HG03060 (cell line): ENCODE results near the gene TUSC2.

ENCODE experiments used
- ATAC-seq: cut with Tn5 transposase; IDR thresholded peaks from one replicate; pipeline ENCODE4 v1.9.1; 2021; ENCODE audit warnings: low read depth, moderate number of reproducible peaks; ENCODE audit not compliant: unreplicated experiment

The TUSC2 gene

DNA sequence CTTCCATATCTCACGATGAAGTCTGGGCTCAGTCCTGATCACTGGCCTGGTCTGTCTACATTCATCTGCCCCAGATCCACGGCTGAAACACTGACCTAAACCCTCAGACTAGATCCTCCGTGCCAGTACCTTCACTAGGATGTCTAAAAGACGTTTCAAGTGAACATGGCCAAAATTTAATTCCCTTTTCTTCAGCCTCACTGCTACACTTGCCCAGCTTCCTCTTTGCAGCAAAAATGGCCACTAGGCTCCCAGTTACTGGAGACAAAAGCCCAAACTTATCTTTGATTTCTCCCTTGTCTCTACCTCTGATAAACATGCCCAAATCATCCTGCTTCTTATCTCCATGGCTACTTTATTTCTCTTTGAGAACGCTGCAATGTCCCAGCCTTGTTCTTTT is 10.9 kb upstream of the TUSC2 start:
- no peak for ATAC-seq

DNA sequence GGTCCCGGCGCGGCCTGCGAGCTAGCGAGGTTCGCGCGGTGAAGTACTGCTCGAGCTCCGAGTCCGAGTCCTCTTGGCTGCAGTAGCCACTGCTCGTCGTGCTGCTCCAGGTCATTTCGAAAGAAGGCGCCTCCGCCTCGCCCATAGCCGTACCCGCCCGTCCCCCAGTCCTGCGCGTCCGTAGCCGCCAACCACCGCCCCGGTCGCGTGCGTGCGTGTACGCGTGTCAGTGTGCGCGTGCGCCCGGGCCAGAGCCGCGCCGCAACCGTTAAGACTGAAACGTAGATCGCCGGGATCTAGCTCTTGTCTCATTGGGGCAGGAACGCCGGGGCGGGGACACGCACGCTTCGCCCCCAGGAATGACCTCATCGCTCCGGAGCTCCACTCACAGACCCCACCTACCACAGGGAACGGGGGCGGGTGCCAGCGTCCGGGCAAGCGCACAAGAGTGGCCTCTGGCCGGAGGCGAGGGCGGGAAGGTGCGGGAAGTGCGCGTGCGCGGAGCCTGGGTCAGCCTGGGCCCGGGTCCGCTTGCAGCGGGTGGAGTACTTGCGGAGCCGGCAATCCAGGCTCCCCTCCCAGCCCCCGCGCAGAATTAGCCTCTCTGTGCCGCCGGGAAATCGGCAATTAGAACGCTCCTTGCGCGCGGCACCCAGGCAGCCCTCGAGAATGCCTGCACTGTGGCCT is 9.3 kb upstream of the TUSC2 start:
- peak; percentile 66 for ATAC-seq

DNA sequence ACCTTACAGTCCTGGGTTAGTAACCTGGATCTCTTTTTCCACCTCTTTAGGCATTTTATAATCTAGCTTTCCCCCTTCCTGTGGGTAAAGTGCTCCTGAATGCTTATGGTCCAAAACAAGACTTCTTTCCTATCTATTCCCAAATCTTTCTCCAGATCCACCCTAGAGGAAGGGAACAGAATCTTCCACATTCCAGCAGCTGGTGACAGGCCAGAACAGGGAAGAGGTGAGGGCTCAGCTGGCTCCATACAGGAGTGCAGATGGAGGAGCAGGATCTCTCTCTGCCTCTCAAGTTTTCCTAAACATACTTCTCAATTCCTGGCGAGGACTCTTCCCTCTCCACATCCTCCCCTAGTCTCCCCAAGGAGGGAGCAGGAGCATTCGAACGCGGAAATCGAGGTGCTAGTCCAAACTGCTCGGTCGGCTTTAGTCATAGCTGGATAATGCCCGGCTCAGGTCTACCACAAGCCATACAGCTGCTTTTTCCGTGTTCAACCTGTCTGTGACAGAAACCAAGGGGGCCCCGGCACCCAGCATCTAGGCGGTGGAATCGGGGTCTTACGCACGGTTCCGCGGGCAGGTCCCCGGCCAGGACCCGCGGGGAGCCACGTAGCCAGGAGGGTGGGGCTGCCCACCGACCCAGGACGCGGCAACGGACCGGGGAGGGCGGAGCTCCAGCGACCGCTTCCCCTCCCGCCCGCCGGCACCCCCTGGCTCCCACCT is 8.6 kb upstream of the TUSC2 start:
- ATAC-seq: peak; percentile 15

DNA sequence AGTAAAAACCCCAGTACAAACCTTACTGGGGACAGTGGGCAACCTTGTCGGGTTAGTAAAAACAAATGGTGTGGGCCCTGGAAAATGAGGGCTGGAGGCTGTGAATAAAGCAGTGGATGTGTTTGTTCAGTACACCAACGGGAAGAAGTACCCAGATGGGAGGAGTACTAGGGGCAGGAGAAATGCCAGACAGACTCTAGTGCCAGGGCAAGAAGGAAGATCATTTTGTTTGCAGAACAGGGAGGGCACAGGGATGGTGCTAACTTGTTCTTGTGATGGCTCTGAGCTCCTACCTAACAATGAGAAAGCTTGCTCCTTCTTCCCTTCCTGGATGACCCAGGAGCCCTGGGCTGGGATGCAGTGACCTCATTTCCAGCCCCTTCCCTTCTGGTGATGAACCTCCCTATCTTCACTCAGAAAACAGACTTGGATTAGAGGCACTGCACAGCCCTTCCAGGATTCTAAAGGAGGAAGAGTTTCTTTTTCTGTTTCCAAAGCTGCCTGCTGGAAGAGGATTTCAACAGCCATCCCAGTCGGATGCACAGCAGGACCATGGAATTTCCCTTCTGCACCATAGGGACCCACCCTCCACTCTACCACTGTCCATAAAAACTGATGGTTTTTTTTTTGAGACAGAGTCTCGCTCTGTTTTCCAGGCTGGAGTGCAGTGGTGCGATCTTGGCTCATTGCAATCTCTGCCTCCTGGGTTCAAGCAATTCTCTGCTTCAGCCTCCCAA is 6.5 kb upstream of the TUSC2 start:
- no peak for ATAC-seq

DNA sequence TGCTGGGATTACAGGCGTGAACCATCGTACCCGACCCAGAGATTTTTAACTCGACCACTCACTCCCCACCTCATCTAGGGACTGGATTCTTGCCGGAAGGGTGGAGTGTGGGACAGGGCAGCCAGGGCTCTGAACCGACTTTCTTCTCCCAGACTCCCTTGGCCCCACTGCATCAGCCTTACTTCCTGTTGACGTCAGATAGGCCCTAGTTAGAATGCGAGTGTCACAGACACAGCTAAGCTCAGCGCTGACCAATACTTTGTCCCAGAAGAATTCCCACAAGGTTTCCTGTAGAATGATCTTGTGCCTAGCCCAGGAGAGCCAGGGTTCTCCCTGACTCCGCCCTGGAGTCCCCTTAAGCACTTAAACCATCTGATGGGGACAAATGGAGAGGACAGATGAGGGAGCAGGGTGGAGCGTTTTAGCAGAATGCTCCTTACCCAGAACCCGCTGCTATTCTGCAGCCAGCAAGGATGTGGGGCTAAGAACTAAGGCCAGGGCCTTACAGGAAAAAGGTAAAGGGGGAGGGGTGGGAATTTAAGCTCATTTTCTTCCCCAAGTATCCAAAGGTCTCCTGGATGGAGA is 5.8 kb upstream of the TUSC2 start:
- no peak for ATAC-seq

DNA sequence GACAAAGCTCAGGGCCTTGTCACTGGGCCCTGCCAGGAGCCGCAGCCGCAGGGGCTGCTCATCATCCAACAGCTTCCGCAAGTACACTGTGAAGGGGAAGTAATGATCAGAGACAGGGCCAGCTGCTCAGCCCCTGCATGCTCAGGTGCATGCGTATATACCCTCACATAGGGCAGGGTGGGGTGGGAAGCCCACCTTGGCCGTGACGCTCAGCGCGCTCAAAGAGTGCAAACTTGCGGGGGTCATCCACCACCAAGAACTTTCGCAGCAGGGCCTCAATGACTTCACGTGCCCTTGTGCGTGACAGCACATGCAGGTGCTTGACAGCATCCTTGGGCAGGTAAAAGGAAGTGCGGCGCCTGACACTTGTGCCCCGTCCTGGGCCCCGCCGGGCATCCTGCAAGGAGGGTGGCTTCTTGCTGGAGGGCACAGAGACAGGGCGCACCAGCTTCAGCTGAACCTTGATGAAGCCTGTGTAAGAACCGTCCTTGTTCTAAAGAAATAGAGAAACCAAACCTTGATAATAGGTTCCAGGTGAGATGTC is 3.4 kb upstream of the TUSC2 start:
- ATAC-seq: no peak

DNA sequence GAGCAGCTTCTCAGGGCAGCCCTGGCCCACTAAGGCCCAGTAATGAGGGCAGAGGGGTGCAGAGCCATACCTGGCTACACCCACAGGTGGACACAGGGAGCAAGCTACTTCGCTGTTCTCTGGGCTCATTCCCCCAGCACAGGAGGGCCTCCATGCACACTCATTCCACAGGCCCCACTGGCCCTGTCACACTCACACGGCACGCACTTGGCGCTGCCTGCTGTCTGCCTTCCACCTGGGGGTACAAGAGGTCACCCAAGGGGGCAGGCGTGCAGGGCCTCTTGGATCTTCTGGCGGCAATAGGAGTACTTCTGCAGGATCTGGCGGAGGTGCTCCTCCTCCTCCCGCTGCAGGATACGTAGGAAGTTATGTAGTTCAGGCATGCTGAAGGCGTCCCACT is 2.3 kb upstream of the TUSC2 start:
- ATAC-seq: no peak

DNA sequence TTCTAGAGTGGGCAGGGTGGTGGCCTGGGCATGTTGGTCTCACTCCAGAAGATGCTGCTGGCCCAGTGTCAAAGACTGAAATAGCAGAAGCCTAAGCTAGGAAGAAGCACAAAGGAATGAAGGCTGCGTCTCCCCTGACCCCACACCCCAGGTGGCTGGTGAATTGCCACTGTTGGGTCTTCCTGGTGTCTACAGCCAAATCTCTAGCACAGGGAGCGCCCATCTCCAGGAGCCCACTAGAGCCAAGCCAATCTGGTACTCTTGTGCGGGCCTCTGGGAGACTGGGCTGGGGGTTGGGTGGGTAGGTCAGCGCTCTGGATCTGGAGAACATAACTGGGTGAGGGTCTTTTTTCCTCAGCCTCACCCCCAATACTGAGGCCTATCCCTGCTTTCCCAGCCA is 894 bp downstream of the TUSC2 start:
- ATAC-seq: no peak

DNA sequence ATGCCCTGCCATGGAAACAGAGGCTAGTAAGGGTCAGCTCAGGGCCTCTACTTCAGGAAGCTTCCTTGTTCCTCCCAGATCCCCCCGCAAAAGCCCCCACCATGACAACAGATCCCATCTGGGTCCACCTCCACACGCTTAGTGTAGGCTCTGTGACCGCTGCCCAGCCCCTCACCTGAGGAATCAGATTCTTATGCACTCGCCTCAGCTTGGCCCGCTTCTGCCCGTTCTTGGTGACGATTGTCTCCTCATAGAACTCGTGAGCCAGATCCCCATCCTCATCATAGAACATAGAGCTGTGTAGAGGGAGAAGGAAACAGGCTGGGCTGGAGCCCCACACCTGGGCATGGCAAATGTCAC is 1.9 kb downstream of the TUSC2 start:
- no peak for ATAC-seq

DNA sequence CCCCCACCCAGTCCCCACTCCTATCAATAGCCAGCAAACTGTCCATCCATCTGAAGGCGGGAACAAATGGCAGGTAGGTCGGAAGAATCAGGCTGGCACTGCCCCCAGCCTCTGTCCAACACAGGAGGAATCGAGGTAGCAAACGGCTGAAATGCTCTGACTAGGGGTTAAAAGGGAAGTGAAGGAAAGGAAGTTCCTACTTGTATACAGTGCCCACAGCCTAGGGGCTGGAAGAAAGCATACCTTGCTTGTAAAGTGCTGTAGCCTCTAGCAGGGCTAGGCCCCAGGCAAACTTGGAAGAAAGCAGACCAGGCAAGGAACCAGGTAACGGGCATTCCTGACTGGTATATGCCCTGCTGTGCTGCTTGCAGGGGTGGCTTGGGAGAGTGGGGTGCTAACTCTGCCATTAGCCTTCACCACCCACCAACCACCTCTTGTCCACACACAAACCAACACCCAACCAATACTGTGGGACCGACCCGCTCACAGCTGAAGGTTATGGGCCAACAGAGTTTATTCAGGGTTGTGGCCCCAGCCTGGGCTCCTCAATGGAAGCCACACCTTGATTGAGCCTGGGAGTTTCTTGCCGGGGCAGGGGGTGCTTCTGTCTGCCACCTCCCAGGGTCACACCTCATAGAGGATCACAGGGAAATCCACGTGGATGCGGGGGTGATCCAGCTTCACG is 2.4 kb downstream of the TUSC2 start:
- no peak for ATAC-seq

DNA sequence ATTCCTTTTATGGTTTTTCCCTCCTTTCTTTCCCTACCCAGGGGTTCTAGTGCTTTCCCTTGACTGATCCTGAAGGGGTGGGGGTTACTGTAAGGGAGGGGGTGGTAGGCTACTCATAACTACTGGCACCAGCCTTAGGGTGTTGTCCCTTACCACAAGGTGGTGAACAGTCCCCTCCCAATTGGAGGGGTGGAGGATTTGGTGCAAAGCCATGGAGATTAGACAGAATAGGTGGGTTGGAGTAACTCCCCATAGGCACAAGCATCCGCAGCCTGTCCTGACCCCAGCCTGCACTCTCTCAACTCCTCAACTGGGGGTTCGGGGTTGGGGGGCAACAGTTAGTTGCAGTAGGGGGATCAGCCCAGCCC is 2.9 kb downstream of the TUSC2 start:
- ATAC-seq: no peak

DNA sequence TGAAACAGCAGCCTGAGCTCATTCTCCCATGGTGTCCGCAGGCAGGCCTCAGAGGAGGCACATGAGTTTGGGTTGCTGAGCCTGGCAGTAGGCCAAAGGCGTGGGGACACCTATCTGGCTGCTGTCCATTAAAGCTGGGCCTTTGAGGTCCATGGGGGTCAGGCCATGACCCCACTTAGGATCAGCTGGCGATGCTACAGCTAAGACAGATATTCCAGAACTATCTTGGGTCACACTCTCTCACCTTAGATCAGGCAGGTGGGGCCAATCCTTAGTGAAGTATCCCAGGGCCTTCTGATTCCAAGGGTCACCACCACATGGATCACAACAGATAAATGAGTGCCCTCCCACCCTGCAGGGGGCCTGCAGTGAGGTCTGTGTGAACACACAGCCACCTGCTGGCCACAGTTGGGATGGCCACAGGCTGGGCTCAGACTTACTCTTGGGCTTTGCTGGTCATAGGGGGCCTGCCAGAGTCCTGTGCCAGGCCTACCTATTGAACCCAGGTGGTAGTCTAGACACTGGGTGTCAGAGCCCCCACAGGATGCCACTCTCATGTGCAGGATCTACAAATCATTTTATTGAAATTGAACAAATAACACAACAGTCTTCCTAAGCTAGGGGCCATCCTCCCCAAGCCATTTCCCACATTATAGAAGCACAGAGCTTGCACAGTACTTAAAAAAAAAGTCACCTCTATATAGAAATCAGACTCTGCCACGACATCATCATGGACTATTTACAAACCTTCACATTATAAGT is 3.5 kb downstream of the TUSC2 start:
- no peak for ATAC-seq

DNA sequence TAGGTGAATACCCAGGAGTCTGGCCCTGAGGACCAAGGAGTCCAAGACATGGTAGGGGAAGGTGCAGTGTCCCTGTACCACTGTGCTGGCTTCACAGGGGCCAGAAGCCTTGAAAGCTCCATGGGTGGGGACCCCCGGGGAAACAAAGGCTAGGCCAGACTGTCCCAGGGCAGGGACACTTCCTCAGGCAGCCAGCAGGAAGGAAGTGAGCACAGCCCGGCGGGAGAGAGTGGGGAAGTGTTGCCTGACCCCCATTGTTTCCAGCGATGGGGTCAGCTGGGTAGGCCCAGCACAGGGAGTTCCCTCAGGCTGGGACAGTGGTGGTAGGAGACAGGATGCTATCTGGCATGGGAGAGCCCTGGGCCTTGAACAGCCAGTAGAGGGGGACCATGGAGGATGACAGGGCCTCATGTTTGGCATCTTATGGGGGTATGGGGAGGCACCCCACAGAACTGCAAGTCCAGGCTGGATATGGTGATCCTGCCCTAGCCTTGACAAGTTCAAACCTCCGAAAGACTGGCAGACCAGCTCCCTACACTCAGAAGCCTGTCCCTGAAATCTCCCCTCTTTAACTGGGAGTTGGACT is 4.3 kb downstream of the TUSC2 start:
- ATAC-seq: no peak

DNA sequence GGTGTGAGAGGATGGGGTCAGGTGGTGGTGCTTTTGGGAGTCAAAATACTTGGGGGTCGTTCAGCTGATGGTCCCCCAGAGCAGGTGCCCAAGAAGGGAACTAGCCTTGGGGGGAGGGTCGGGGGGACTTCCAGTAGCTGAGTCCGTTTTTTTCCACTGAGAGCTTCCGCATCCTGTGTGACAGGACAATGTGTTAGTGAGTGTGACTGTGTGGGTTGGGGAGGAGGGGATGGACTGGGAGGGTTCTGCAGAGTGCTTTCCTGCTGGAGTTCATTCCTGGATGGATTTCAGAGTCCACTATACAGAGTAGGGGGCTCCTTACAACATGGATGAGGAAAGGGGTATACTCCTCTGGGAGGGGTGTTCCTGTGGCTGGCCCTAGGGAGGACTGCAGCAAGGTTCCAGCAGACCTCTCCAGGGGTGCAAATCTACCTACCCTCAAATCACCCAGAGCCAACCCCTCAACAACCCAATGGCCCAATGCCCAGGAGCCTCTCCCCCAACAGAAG is 4.9 kb downstream of the TUSC2 start:
- no peak for ATAC-seq

DNA sequence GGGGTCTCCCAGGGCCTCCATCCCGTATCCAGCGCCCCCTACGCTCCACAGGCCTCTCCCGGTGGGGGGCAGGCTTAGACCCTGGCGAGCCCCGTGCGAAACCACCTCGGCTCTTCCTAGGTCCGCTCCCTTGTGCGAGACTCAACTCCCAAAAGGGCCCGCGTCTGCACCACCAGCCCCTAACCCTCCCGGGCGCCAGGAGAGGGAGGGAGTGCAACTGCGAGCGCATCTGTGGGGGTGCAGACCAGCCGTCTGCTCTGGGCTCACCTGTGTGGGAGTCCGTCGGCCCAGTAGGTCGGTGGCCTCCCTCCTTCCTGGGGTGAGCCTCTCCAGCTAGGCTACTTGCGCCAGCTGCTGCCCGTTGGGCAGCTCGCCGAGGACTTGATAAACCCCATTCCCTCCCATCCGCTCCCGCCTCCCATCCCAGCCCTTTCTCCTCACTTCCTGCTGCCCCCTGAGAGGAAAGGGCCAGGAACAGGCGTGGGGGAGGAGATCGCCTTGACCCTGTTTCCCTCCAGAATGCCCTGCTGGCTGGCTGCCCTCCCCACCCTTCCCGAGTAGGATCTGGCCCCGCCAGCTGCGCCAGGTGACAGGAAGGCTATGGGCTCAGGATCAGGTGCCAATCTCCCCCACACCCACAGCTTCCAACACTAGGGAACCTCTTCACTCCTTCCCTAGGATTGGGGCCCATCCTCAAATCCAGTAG is 5.5 kb downstream of the TUSC2 start, which contains the start of gene HYAL2:
Gene HYAL2 (minus strand): TSS at position 360 of the 706 bp plus-strand sequence. CDS start 2,256 bp downstream, outside the sequence.
- no peak for ATAC-seq

DNA sequence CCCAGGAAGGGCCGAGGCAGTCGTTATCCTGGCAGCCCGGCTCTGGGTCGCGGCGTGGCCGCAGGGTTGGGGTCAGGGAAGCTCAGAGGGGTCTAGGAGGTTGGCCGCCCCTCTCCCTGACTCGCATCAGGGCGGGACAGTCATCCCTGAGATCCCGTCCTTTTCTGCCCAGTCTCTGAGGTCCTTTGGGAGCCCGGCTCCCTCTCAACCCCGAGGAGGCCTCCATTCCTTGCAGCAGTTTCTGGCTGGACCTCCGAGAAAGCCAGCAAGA is 6.0 kb downstream of the TUSC2 start:
- ATAC-seq: no peak

DNA sequence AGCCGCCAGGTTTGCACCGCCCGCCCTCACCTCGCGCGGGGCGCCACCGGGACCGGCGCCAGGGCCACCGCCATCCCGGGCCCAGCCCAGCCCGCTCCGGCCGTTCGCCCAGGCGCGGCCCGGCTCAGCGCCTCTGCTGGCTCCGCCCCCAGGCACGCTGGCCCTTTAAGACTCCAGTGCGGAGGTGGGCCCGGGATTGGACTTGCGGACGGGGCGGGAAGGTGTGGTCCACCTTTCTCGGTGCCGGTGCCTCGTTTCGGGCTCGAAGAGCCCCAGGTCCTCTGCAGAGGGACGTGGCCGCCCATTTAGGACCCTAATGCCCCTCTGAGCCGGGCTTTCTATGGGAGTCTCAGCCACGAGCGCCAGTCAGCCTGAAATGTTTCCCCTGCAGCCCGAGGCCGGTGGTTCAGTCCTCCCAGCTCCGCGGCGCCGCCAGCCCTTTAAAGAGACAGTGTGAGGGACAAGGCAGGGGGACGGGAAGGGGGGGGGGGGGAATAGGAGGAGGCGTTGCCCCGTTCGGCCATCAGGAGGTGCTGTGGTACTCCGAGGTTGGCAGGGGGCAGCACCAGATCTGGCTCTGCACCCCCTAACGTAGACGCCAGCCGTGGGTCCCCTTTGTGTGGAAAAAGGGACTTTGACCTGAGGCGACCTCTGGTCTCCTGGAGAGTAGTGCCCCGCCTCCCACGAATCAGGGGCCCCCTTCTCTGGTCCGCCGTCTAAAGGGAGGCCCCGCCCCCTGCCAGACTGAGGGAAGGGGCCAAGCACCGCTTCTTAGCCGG is 6.5 kb downstream of the TUSC2 start:
- ATAC-seq: peak; percentile 59

DNA sequence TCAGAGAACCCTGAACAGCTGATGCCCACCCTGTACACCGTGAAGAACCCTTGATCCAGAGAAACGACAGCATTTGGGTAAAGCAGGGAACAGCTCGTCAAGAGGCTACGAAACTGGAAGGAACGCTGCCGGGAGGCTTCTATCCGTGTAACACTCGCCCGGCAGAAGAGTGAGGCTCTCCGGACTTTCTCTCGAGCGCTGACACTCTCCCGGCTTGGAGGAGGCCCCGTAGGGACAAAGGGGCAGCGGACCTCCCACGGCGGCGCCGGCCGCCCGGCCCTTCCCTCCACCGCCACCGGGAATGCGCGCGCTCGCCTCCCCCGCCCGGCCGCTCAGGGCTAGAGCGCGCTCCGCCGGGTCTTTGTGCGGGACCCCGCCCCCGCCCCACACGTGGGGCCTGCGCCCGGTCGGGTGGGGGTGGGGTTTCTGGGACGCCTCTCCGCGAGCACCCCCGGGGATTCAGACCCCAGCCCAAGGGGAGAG is 7.1 kb downstream of the TUSC2 start:
- ATAC-seq: peak; percentile 19
